ENCODE data around the gene MARVELD3.
"Not testable (repeated sequence)": the region's sequence is repeated elsewhere in the genome, so short reads cannot be mapped to it uniquely, and the experiment has no call there.

The MARVELD3 gene

GRCh38 chr16:71626018-71626857 lies at the start of gene MARVELD3:
Gene MARVELD3, plus strand, starts transcription at chr16:71626184. Its CDS starts 46 bp downstream, at chr16:71626230.
- no peak for DNase-seq

- no peak for DNase-seq
These were observed 49.0 kb upstream of the MARVELD3 start, which contains the start of gene TAT for GRCh38 chr16:71576971-71577370. Gene TAT, minus strand, starts transcription at chr16:71577092. Its CDS starts 677 bp downstream, at chr16:71576415.

GRCh38 chr16:71582553-71582848 lies 43.5 kb upstream of the MARVELD3 start:
- DNase-seq: not testable (repeated sequence)

- DNase-seq: no peak
These were observed 41.3 kb upstream of the MARVELD3 start for GRCh38 chr16:71584543-71585317.

- DNase-seq: no peak
These were observed 40.7 kb upstream of the MARVELD3 start for GRCh38 chr16:71585318-71585703.

- DNase-seq: not testable (repeated sequence)
These were observed 36.6 kb upstream of the MARVELD3 start for GRCh38 chr16:71589334-71589733.

- not testable (repeated sequence) for DNase-seq
These were observed 35.9 kb upstream of the MARVELD3 start for GRCh38 chr16:71590071-71590470.

- no peak for DNase-seq
These were observed 35.4 kb upstream of the MARVELD3 start for GRCh38 chr16:71590584-71590983.

- DNase-seq: no peak
These were observed 34.1 kb upstream of the MARVELD3 start for GRCh38 chr16:71591917-71592316.

- DNase-seq: no peak
These were observed 32.7 kb upstream of the MARVELD3 start for GRCh38 chr16:71593048-71593999.

- no peak for DNase-seq
These were observed 31.9 kb upstream of the MARVELD3 start for GRCh38 chr16:71594000-71594646.

- DNase-seq: not testable (repeated sequence)
These were observed 30.6 kb upstream of the MARVELD3 start for GRCh38 chr16:71595340-71595826.

- DNase-seq: not testable (repeated sequence)
These were observed 27.6 kb upstream of the MARVELD3 start for GRCh38 chr16:71598426-71598825.

- no peak for DNase-seq
These were observed 25.2 kb upstream of the MARVELD3 start for GRCh38 chr16:71600822-71601221.

- DNase-seq: no peak
These were observed 16.9 kb upstream of the MARVELD3 start for GRCh38 chr16:71609066-71609465.

GRCh38 chr16:71610447-71610846 lies 15.5 kb upstream of the MARVELD3 start:
- no peak for DNase-seq

GRCh38 chr16:71610936-71611871 lies 14.8 kb upstream of the MARVELD3 start:
- peak; percentile 47 for DNase-seq

GRCh38 chr16:71614956-71615355 lies 11.0 kb upstream of the MARVELD3 start:
- DNase-seq: not testable (repeated sequence)

GRCh38 chr16:71618429-71618828 lies 7.6 kb upstream of the MARVELD3 start:
- DNase-seq: no peak

- DNase-seq: no peak
These were observed 3.9 kb upstream of the MARVELD3 start for GRCh38 chr16:71622088-71622487.

- DNase-seq: no peak
These were observed 2.4 kb upstream of the MARVELD3 start for GRCh38 chr16:71623597-71623996.

All from DMS 273 treated with DMSO at 0.1 percent for 48 hours (cell line).